Measurements from ENCODE around the gene RPP14. TPM values are rescaled to one million over a fixed set of nuclear protein-coding genes. Genes with fewer than 3 reads are reported as not detected.

RPP14 gene
- total and polyA plus RNA-seq, 10 of the 15 experiments (the other 5 are each of a cell fraction or from before 2014, with no cell fraction given) = 9.1 to 21.2 (median 12.7) TPM

DNA sequence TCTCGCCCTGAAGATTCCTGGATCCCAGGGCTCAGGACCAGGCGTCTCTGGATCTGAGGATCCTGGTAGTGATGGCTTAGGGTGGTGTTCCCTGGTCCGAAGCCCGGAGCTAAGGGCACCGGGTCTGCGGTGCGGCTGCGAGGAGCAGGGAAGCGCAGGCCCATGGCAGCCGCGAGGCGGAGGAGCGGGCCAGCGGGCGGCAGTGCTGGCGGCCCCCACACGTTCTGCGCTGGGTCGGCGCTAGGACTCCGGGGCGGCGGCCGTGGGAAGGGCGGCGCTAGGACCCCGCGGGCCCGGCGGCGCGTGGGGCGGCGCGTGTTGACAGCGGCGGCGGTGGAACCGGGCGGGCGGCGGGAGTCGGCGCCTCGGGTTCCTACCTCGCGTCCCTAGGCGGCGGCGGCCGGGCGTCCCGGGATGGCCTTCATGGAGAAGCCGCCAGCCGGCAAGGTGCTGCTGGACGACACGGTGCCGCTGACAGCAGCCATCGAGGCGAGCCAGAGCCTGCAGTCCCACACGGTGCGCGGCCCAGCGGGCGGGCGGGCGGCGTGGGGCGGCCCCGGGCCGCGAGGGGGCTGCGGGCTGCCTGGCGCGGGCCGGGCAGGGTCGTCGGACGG lies 26.6 kb downstream of the RPP14 start, which contains the start of gene PXK (continued):
- TF ChIP-seq, protein P1, sequence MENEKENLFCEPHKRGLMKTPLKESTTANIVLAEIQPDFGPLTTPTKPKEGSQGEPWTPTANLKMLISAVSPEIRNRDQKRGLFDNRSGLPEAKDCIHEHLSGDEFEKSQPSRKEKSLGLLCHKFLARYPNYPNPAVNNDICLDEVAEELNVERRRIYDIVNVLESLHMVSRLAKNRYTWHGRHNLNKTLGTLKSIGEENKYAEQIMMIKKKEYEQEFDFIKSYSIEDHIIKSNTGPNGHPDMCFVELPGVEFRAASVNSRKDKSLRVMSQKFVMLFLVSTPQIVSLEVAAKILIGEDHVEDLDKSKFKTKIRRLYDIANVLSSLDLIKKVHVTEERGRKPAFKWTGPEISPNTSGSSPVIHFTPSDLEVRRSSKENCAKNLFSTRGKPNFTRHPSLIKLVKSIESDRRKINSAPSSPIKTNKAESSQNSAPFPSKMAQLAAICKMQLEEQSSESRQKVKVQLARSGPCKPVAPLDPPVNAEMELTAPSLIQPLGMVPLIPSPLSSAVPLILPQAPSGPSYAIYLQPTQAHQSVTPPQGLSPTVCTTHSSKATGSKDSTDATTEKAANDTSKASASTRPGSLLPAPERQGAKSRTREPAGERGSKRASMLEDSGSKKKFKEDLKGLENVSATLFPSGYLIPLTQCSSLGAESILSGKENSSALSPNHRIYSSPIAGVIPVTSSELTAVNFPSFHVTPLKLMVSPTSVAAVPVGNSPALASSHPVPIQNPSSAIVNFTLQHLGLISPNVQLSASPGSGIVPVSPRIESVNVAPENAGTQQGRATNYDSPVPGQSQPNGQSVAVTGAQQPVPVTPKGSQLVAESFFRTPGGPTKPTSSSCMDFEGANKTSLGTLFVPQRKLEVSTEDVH (IDR thresholded peaks at IDR 0.05; ENCODE audit: low read depth, partially characterized antibody) = no peak
- no peak for TF ChIP-seq PML (IDR thresholded peaks at IDR 0.05; ENCODE audit: low read length)
- TF ChIP-seq, protein P2, sequence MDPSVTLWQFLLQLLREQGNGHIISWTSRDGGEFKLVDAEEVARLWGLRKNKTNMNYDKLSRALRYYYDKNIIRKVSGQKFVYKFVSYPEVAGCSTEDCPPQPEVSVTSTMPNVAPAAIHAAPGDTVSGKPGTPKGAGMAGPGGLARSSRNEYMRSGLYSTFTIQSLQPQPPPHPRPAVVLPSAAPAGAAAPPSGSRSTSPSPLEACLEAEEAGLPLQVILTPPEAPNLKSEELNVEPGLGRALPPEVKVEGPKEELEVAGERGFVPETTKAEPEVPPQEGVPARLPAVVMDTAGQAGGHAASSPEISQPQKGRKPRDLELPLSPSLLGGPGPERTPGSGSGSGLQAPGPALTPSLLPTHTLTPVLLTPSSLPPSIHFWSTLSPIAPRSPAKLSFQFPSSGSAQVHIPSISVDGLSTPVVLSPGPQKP (IDR thresholded peaks at IDR 0.05; ENCODE audit: low read depth, low read length) = no peak
- TF ChIP-seq ZSCAN29 (IDR thresholded peaks at IDR 0.05) = peak; percentile 86
- no peak for TF ChIP-seq HDGF (IDR thresholded peaks at IDR 0.05)
- no peak for TF ChIP-seq PAX8 (IDR thresholded peaks at IDR 0.05)
- TF ChIP-seq HCFC1 (IDR thresholded peaks at IDR 0.05; ENCODE audit: low read length) = peak; percentile 60
- TF ChIP-seq, protein P3, sequence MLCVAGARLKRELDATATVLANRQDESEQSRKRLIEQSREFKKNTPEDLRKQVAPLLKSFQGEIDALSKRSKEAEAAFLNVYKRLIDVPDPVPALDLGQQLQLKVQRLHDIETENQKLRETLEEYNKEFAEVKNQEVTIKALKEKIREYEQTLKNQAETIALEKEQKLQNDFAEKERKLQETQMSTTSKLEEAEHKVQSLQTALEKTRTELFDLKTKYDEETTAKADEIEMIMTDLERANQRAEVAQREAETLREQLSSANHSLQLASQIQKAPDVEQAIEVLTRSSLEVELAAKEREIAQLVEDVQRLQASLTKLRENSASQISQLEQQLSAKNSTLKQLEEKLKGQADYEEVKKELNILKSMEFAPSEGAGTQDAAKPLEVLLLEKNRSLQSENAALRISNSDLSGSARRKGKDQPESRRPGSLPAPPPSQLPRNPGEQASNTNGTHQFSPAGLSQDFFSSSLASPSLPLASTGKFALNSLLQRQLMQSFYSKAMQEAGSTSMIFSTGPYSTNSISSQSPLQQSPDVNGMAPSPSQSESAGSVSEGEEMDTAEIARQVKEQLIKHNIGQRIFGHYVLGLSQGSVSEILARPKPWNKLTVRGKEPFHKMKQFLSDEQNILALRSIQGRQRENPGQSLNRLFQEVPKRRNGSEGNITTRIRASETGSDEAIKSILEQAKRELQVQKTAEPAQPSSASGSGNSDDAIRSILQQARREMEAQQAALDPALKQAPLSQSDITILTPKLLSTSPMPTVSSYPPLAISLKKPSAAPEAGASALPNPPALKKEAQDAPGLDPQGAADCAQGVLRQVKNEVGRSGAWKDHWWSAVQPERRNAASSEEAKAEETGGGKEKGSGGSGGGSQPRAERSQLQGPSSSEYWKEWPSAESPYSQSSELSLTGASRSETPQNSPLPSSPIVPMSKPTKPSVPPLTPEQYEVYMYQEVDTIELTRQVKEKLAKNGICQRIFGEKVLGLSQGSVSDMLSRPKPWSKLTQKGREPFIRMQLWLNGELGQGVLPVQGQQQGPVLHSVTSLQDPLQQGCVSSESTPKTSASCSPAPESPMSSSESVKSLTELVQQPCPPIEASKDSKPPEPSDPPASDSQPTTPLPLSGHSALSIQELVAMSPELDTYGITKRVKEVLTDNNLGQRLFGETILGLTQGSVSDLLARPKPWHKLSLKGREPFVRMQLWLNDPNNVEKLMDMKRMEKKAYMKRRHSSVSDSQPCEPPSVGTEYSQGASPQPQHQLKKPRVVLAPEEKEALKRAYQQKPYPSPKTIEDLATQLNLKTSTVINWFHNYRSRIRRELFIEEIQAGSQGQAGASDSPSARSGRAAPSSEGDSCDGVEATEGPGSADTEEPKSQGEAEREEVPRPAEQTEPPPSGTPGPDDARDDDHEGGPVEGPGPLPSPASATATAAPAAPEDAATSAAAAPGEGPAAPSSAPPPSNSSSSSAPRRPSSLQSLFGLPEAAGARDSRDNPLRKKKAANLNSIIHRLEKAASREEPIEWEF (IDR thresholded peaks at IDR 0.05; ENCODE audit: insufficient replicate concordance, low read depth, low read length) = no peak
- no peak for TF ChIP-seq YBX1 (IDR thresholded peaks at IDR 0.05)
- TF ChIP-seq SREBF2 (IDR thresholded peaks at IDR 0.05; ENCODE audit: low read length) = no peak
- TF ChIP-seq EP300 (IDR thresholded peaks at IDR 0.05; ENCODE audit: borderline replicate concordance in 1 of 2, control insufficient read depth in 1 of 2, low read depth in 2 of 2, low read length in 2 of 2) = no peak
- TF ChIP-seq JUND (IDR thresholded peaks at IDR 0.05; ENCODE audit: low read depth, low read length) = no peak
- TF ChIP-seq, protein P4, sequence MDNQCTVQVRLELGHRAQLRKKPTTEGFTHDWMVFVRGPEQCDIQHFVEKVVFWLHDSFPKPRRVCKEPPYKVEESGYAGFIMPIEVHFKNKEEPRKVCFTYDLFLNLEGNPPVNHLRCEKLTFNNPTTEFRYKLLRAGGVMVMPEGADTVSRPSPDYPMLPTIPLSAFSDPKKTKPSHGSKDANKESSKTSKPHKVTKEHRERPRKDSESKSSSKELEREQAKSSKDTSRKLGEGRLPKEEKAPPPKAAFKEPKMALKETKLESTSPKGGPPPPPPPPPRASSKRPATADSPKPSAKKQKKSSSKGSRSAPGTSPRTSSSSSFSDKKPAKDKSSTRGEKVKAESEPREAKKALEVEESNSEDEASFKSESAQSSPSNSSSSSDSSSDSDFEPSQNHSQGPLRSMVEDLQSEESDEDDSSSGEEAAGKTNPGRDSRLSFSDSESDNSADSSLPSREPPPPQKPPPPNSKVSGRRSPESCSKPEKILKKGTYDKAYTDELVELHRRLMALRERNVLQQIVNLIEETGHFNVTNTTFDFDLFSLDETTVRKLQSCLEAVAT (IDR thresholded peaks at IDR 0.05) = no peak
- no peak for TF ChIP-seq HDAC2 (IDR thresholded peaks at IDR 0.05)
- TF ChIP-seq, protein P5, sequence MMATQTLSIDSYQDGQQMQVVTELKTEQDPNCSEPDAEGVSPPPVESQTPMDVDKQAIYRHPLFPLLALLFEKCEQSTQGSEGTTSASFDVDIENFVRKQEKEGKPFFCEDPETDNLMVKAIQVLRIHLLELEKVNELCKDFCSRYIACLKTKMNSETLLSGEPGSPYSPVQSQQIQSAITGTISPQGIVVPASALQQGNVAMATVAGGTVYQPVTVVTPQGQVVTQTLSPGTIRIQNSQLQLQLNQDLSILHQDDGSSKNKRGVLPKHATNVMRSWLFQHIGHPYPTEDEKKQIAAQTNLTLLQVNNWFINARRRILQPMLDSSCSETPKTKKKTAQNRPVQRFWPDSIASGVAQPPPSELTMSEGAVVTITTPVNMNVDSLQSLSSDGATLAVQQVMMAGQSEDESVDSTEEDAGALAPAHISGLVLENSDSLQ (IDR thresholded peaks at IDR 0.05) = no peak
- no peak for TF ChIP-seq KAT2A (conservative IDR thresholded peaks at IDR 0.05; ENCODE audit: control insufficient read depth, low read depth, low read length)
- TF ChIP-seq CBX3 (IDR thresholded peaks at IDR 0.05; ENCODE audit: borderline replicate concordance, low read depth) = no peak

All from GM12878 (cell line).